ENCODE data around the gene GRHL3. TPM values are rescaled to one million over a fixed set of nuclear protein-coding genes. Genes with fewer than 3 reads are reported as not detected.

Gene GRHL3
- total and polyA plus RNA-seq, 2 experiments from 2014 or later = 2.7 to 6.9 TPM

DNA sequence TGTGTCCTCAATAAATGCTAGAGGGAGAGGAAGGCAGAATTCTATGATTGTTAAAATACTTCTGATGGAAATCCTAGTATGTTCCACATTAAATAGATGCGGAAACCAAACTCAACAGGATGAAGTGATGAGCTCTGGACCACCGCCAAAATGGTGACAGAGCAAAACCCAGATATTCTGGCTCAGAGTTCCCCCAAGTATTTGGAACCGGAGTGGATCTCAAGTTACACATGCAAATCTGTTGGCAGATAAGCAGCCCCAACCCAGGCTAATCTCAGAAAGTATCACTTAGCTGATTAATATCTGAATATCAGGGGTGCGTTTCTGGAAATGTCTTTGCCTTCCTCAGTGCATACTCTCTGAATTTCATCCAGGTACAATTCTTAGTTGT, 17.4 kb upstream of the GRHL3 start:
- Histone ChIP-seq H3K27me3 (peaks cover 1% of the 10 kb centered on the region), H3K9me2 (replicated peaks; ENCODE audit: insufficient read depth) (no peaks in the 10 kb centered on the region), H2AFZ (no peak overlapping the region), H3K4me3 (no peak overlapping the region), H3K4me1 (ENCODE audit: insufficient read depth) (no peaks in the 10 kb centered on the region), H4K20me1 (ENCODE audit: insufficient read depth, poor library complexity, severe bottlenecking) (no peaks in the 10 kb centered on the region), H3K27ac (no peak overlapping the region), H3K4me2 (no peak overlapping the region), H3K9me3 (ENCODE audit: low read depth) (no peaks in the 10 kb centered on the region), H3K36me3 (replicated peaks; ENCODE audit: insufficient read depth, low read depth) (no peaks in the 10 kb centered on the region), H3K79me2 (no peaks in the 10 kb centered on the region)
- TF ChIP-seq, protein P1, sequence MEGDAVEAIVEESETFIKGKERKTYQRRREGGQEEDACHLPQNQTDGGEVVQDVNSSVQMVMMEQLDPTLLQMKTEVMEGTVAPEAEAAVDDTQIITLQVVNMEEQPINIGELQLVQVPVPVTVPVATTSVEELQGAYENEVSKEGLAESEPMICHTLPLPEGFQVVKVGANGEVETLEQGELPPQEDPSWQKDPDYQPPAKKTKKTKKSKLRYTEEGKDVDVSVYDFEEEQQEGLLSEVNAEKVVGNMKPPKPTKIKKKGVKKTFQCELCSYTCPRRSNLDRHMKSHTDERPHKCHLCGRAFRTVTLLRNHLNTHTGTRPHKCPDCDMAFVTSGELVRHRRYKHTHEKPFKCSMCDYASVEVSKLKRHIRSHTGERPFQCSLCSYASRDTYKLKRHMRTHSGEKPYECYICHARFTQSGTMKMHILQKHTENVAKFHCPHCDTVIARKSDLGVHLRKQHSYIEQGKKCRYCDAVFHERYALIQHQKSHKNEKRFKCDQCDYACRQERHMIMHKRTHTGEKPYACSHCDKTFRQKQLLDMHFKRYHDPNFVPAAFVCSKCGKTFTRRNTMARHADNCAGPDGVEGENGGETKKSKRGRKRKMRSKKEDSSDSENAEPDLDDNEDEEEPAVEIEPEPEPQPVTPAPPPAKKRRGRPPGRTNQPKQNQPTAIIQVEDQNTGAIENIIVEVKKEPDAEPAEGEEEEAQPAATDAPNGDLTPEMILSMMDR (IDR thresholded peaks at IDR 0.05; ENCODE audit: poor library complexity) = no peak
- TF ChIP-seq EZH2 (IDR thresholded peaks at IDR 0.05; ENCODE audit: borderline replicate concordance) (no peak), EZH2phosphoT487 (IDR thresholded peaks at IDR 0.05; ENCODE audit: low read depth, severe bottlenecking, unreplicated experiment) (no peak)
- DNase-seq (ENCODE audit: low spot score) = no peak
- WGBS (ENCODE audit: low lambda C conversion rate, missing lambda C conversion rate) = 50% methylated on average over 4 of the region's 4 CpGs

DNA sequence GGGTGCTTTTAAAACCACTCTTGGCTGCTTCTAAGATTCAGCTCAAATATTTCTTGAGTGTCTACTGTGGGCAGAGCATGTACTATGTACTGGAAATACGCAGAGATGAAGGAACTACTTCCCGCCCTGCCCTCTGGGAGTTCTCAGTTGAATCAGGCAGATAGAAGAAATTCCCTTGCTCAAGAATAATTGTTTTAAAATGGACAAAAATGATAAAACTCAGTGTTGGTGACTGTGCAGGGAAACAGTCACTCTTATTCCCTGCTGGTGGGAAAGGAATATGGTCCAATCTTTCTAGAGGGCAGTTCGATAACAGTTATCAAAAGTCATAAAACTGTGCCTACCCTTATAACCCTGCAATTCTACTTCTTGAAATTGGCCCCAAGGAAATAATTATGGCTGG, 16.9 kb upstream of the GRHL3 start:
- Histone ChIP-seq H3K27ac (no peak overlapping the region), H4K20me1 (ENCODE audit: insufficient read depth, poor library complexity, severe bottlenecking) (no peaks in the 10 kb centered on the region), H3K27me3 (peaks cover 3% of the 10 kb centered on the region), H3K36me3 (replicated peaks; ENCODE audit: insufficient read depth, low read depth) (no peaks in the 10 kb centered on the region), H3K4me2 (no peak overlapping the region), H2AFZ (no peak overlapping the region), H3K79me2 (no peaks in the 10 kb centered on the region), H3K4me1 (ENCODE audit: insufficient read depth) (no peaks in the 10 kb centered on the region), H3K9me2 (replicated peaks; ENCODE audit: insufficient read depth) (no peaks in the 10 kb centered on the region), H3K9me3 (ENCODE audit: low read depth) (no peaks in the 10 kb centered on the region), H3K4me3 (no peak overlapping the region)
- DNase-seq (ENCODE audit: low spot score) = no peak
- TF ChIP-seq EZH2phosphoT487 (IDR thresholded peaks at IDR 0.05; ENCODE audit: low read depth, severe bottlenecking, unreplicated experiment) (no peak), EZH2 (IDR thresholded peaks at IDR 0.05; ENCODE audit: borderline replicate concordance) (no peak)
- TF ChIP-seq, protein P1 (IDR thresholded peaks at IDR 0.05; ENCODE audit: poor library complexity) = no peak
- 95% methylated on average over 3 of the region's 3 CpGs for WGBS (ENCODE audit: low lambda C conversion rate, missing lambda C conversion rate)

DNA sequence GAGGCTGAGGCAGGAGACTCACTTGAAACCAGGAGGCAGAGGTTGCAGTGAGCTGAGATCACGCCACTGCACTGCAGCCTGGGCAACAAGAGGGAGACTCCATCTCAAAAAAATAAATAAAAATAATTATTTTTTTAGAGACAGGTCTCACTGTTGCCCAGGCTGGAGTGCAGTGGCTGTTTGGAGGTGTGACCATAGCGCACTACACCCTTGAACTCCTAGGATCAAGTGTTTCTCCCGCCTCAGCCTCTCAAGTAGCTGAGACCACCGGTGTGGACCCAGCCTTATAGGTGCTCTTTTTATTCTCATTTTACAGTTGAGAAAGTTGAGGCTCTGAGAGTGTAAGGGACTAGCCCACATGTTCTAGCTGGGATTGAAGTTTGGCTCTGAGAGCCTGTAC, 15.6 kb upstream of the GRHL3 start:
- H3K9me2 ChIP-seq (replicated peaks; ENCODE audit: insufficient read depth) = no peaks in the 10 kb centered on the region
- no peaks in the 10 kb centered on the region for H3K79me2 ChIP-seq
- H3K36me3 ChIP-seq (replicated peaks; ENCODE audit: insufficient read depth, low read depth) = no peaks in the 10 kb centered on the region
- no peaks in the 10 kb centered on the region for H3K9me3 ChIP-seq (ENCODE audit: low read depth)
- no peak for DNase-seq (ENCODE audit: low spot score)
- H2AFZ ChIP-seq = no peak overlapping the region
- TF ChIP-seq, protein P1 (IDR thresholded peaks at IDR 0.05; ENCODE audit: poor library complexity) = no peak
- TF ChIP-seq EZH2phosphoT487 (IDR thresholded peaks at IDR 0.05; ENCODE audit: low read depth, severe bottlenecking, unreplicated experiment) = no peak
- no peak for TF ChIP-seq EZH2 (IDR thresholded peaks at IDR 0.05; ENCODE audit: borderline replicate concordance)
- H3K4me3 ChIP-seq = no peak overlapping the region
- 93% methylated on average over 4 of the region's 4 CpGs for WGBS (ENCODE audit: low lambda C conversion rate, missing lambda C conversion rate)
- H3K4me2 ChIP-seq = no peak overlapping the region
- H3K27ac ChIP-seq = no peak overlapping the region
- H3K4me1 ChIP-seq (ENCODE audit: insufficient read depth) = no peaks in the 10 kb centered on the region
- H3K27me3 ChIP-seq = peaks cover 3% of the 10 kb centered on the region
- H4K20me1 ChIP-seq (ENCODE audit: insufficient read depth, poor library complexity, severe bottlenecking) = no peaks in the 10 kb centered on the region

DNA sequence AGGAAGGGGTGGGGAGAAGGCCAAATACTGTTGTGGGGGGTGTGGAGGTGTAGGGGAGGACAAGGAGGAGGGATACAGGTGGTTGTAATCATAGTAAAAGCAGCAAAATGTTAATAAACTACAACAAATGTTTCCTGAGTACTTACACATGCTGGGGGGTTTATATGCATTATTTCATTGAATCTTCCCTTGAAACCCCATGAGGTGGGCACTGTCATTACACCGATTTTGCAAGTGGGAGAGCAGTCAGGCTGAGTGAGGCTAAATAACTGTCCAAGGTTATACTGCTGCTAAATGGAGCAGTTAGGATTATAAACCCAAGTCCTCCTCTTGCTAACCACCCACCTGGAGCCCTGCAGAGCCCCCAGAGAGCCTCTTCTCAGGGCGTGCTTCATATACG, 14.4 kb upstream of the GRHL3 start:
- Histone ChIP-seq H3K9me3 (ENCODE audit: low read depth) (no peaks in the 10 kb centered on the region), H3K4me3 (no peak overlapping the region), H3K4me2 (no peak overlapping the region), H3K4me1 (ENCODE audit: insufficient read depth) (no peaks in the 10 kb centered on the region), H3K27me3 (peaks cover 3% of the 10 kb centered on the region), H3K79me2 (no peaks in the 10 kb centered on the region), H3K9me2 (replicated peaks; ENCODE audit: insufficient read depth) (no peaks in the 10 kb centered on the region), H4K20me1 (ENCODE audit: insufficient read depth, poor library complexity, severe bottlenecking) (no peaks in the 10 kb centered on the region), H2AFZ (no peak overlapping the region), H3K36me3 (replicated peaks; ENCODE audit: insufficient read depth, low read depth) (no peaks in the 10 kb centered on the region), H3K27ac (no peak overlapping the region)
- no peak for DNase-seq (ENCODE audit: low spot score)
- no peak for TF ChIP-seq EZH2 (IDR thresholded peaks at IDR 0.05; ENCODE audit: borderline replicate concordance)
- TF ChIP-seq EZH2phosphoT487 (IDR thresholded peaks at IDR 0.05; ENCODE audit: low read depth, severe bottlenecking, unreplicated experiment) = no peak
- TF ChIP-seq, protein P1 (IDR thresholded peaks at IDR 0.05; ENCODE audit: poor library complexity) = no peak
- 82% methylated on average over 3 of the region's 3 CpGs for WGBS (ENCODE audit: low lambda C conversion rate, missing lambda C conversion rate)

Measured in hepatocyte (in vitro differentiated cells).